Liver (tissue), 9 donors: ENCODE measurements around the gene CD109. TPM values are rescaled to one million over a fixed set of nuclear protein-coding genes. Genes with fewer than 3 reads are reported as not detected.

ENCODE experiments used
- DNase-seq: peaks from one replicate; pipeline ENCODE4 v3.0.0-alpha.2; 2017; ENCODE audit warnings: low spot score
- H3K27ac ChIP-seq, 2 donors: one replicate each; pipeline ENCODE4 v1.7.0; 2013; ENCODE audit warnings: inconsistent platforms in 2 of 2, low read length in 2 of 2, control low read depth in 1 of 2, low read depth in 1 of 2, mild to moderate bottlenecking in 1 of 2
- H3K27me3 ChIP-seq, 4 donors: one replicate each; pipeline versions ENCODE4 v1.6.1 to v1.7.0; 2013; ENCODE audit warnings: low read length in 3 of 4, inconsistent platforms in 1 of 4, mild to moderate bottlenecking in 1 of 4, moderate library complexity in 1 of 4; ENCODE audit not compliant: control insufficient read depth in 4 of 4, insufficient read depth in 4 of 4
- H3K36me3 ChIP-seq, 4 donors: one replicate each; pipeline versions ENCODE4 v1.6.1 to v1.7.0; 2013; ENCODE audit warnings: low read length in 3 of 4, mild to moderate bottlenecking in 3 of 4, low read depth in 1 of 4, moderate library complexity in 1 of 4; ENCODE audit not compliant: control insufficient read depth in 4 of 4, insufficient read depth in 3 of 4
- H3K4me1 ChIP-seq, 4 donors: one replicate each; pipeline versions ENCODE4 v1.6.1 to v1.7.0; 2013; ENCODE audit warnings: low read length in 3 of 4, mild to moderate bottlenecking in 3 of 4, moderate library complexity in 1 of 4; ENCODE audit not compliant: control insufficient read depth in 4 of 4, insufficient read depth in 4 of 4
- H3K4me3 ChIP-seq, 3 donors: one replicate each; pipeline versions ENCODE4 v1.6.1 to v1.7.0; 2013; ENCODE audit warnings: low read length in 3 of 3, control low read depth in 1 of 3, low read depth in 1 of 3, mild to moderate bottlenecking in 1 of 3
- H3K9ac ChIP-seq, 2 donors: one replicate each; pipeline ENCODE4 v1.7.0; 2013; ENCODE audit warnings: low read length in 2 of 2, mild to moderate bottlenecking in 2 of 2, moderate library complexity in 2 of 2, control low read depth in 1 of 2, low read depth in 1 of 2
- H3K9me3 ChIP-seq, 4 donors: one replicate each; pipeline versions ENCODE4 v1.6.1 to v1.7.0; 2013; ENCODE audit warnings: low read length in 3 of 4; ENCODE audit not compliant: control insufficient read depth in 4 of 4
- ATF3 ChIP-seq: IDR thresholded peaks from 2 replicates; pipeline ENCODE4 v1.6.1; 2016; ENCODE audit warnings: antibody characterized with exemption
- FOXA1 ChIP-seq: IDR thresholded peaks from 2 replicates; pipeline ENCODE4 v1.6.1; 2016; ENCODE audit warnings: antibody characterized with exemption
- FOXA2 ChIP-seq: IDR thresholded peaks from 2 replicates; pipeline ENCODE4 v1.6.1; 2016; ENCODE audit warnings: antibody characterized with exemption
- GABPA ChIP-seq, 2 donors: IDR thresholded peaks in 1 of 2; conservative IDR thresholded peaks in 1 of 2; 2 replicates each; pipeline ENCODE4 v1.6.1; 2016; ENCODE audit warnings: antibody characterized with exemption in 2 of 2, mild to moderate bottlenecking in 1 of 2, moderate library complexity in 1 of 2
- HNF4A ChIP-seq, 2 donors: conservative IDR thresholded peaks; 2 replicates each; pipeline ENCODE4 v1.6.1; 2016; ENCODE audit warnings: antibody characterized with exemption in 2 of 2, mild to moderate bottlenecking in 2 of 2
- HNF4G ChIP-seq: IDR thresholded peaks from 2 replicates; pipeline ENCODE4 v1.6.1; 2016; ENCODE audit warnings: antibody characterized with exemption
- JUND ChIP-seq, 2 donors: IDR thresholded peaks; 2 replicates each; pipeline ENCODE4 v1.6.1; 2016; ENCODE audit warnings: antibody characterized with exemption in 2 of 2
- MAX ChIP-seq: IDR thresholded peaks from 2 replicates; pipeline ENCODE4 v1.6.1; 2016; ENCODE audit warnings: antibody characterized with exemption
- NR2F2 ChIP-seq: IDR thresholded peaks from 2 replicates; pipeline ENCODE4 v1.6.1; 2016; ENCODE audit warnings: antibody characterized with exemption
- RAD21 ChIP-seq, 2 donors: IDR thresholded peaks; 2 replicates each; pipeline ENCODE4 v1.6.1; 2016; ENCODE audit warnings: antibody characterized with exemption in 2 of 2, mild to moderate bottlenecking in 2 of 2
- REST ChIP-seq: IDR thresholded peaks from 2 replicates; pipeline ENCODE4 v1.6.1; 2016; ENCODE audit warnings: antibody characterized with exemption, mild to moderate bottlenecking
- RXRA ChIP-seq, 2 donors: IDR thresholded peaks; 2 replicates each; pipeline ENCODE4 v1.6.1; 2017 to 2018; ENCODE audit warnings: antibody characterized with exemption in 2 of 2, mild to moderate bottlenecking in 1 of 2
- SP1 ChIP-seq: IDR thresholded peaks from 2 replicates; pipeline ENCODE4 v1.6.1; 2018; ENCODE audit warnings: antibody characterized with exemption, mild to moderate bottlenecking
- TAF1 ChIP-seq: conservative IDR thresholded peaks from 2 replicates; pipeline ENCODE4 v1.6.1; 2016; ENCODE audit warnings: antibody characterized with exemption, mild to moderate bottlenecking
- ZBTB33 ChIP-seq: IDR thresholded peaks from 2 replicates; pipeline ENCODE4 v1.6.1; 2016; ENCODE audit warnings: antibody characterized with exemption
- WGBS: extraction: QIAGEN DNeasy Blood & Tissue Kit; methylation state at CpG from one replicate; pipeline ENCODE4 v1.1.7; 2013; 5-methylcytosine and 5-hydroxymethylcytosine counted together
- polyA plus RNA-seq, 2 donors: library from polyadenylated mRNA; stranded (reverse) in 1 of 2; unstranded in 1 of 2; fragments of 200-250 nt in 1 of 2; fragments of >200 nt in 1 of 2; fragmentation: Nextera tagmentation in 1 of 2; extraction: Ambion mirVana in 1 of 2; gene quantifications; one replicate each; pipeline versions ENCODE4 v1.2.1 to v1.2.3, GENCODE V29; 2013 to 2015
- total RNA-seq, 2 donors: library from RNA; depleted of rRNA; stranded (reverse); fragments of >200 nt; gene quantifications; one replicate each; pipeline ENCODE4 v1.2.3, GENCODE V29; 2014
- donor health status: healthy.
- donor health status: healthy.
- donor health status: healthy.
- donor health status: healthy.
- donor health status: healthy.

Gene CD109
- total and polyA plus RNA-seq, 4 donors, result 0.18 to 2.0 (median 0.32) TPM

GRCh38 chr6:73666393-73666792 is 29.6 kb upstream of the CD109 start:
- no peaks in the 10 kb centered on the region for H3K4me1 ChIP-seq
- no peak for DNase-seq
- no peaks in the 10 kb centered on the region for H3K36me3 ChIP-seq
- no peak overlapping the region for H3K27ac ChIP-seq
- WGBS, result 75% methylated on average over 2 of the region's 2 CpGs
- H3K9me3 ChIP-seq, result no peaks in the 10 kb centered on the region
- no peak overlapping the region for H3K4me3 ChIP-seq
- no peak overlapping the region for H3K9ac ChIP-seq
- no peaks in the 10 kb centered on the region for H3K27me3 ChIP-seq
- TF ChIP-seq RXRA (IDR thresholded peaks at IDR 0.05) (no peak), FOXA2 (no peak), MAX (no peak), ATF3 (no peak), ZBTB33 (no peak), TAF1 (no peak), HNF4G (no peak), HNF4A (conservative IDR thresholded peaks at IDR 0.05) (no peak), NR2F2 (no peak), JUND (IDR thresholded peaks at IDR 0.05) (no peak), FOXA1 (no peak), RAD21 (IDR thresholded peaks at IDR 0.05) (no peak), REST (no peak), SP1 (no peak), GABPA (IDR thresholded peaks at IDR 0.05 in 1 of 2, conservative IDR thresholded peaks at IDR 0.05 in 1 of 2) (no peak)

- no peak for DNase-seq
- no peaks in the 10 kb centered on the region for H3K9me3 ChIP-seq
- no peak overlapping the region for H3K27ac ChIP-seq
- no peaks in the 10 kb centered on the region for H3K4me1 ChIP-seq
- H3K9ac ChIP-seq, result no peak overlapping the region
- 60% methylated on average over 1 of the region's 1 CpG for WGBS
- H3K36me3 ChIP-seq, result no peaks in the 10 kb centered on the region
- H3K4me3 ChIP-seq, result no peak overlapping the region
- TF ChIP-seq FOXA1, result no peak
- no peak for TF ChIP-seq TAF1
- TF ChIP-seq JUND (IDR thresholded peaks at IDR 0.05), result no peak
- no peak for TF ChIP-seq HNF4G
- no peaks in the 10 kb centered on the region for H3K27me3 ChIP-seq
Measured at GRCh38 chr6:73667798-73668197, 28.2 kb upstream of the CD109 start.
